GM19467 (cell line): ENCODE data around the gene DUSP18.
"Not testable (repeated sequence)": the region's sequence is repeated elsewhere in the genome, so short reads cannot be mapped to it uniquely, and the experiment has no call there.

Experiments
- ATAC-seq: cut with Tn5 transposase; IDR thresholded peaks from one replicate; pipeline ENCODE4 v1.9.1; 2021; ENCODE audit warnings: mild to moderate bottlenecking, moderate library complexity; ENCODE audit not compliant: unreplicated experiment

The DUSP18 gene

GRCh38 chr22:30667494-30668385 is at the start of gene DUSP18:
Gene DUSP18, minus strand, starts transcription at chr22:30667875. Its CDS starts 3,872 bp downstream, at chr22:30664003.
- ATAC-seq = peak; percentile 84

GRCh38 chr22:30714062-30714461 is 46.4 kb upstream of the DUSP18 start:
- ATAC-seq = no peak

GRCh38 chr22:30712094-30712493 is 44.4 kb upstream of the DUSP18 start:
- no peak for ATAC-seq

- ATAC-seq = not testable (repeated sequence)
Observed at GRCh38 chr22:30709980-30710379, 42.3 kb upstream of the DUSP18 start.

GRCh38 chr22:30705710-30706651 is 38.3 kb upstream of the DUSP18 start:
- no peak for ATAC-seq

- no peak for ATAC-seq
Observed at GRCh38 chr22:30704978-30705377, 37.3 kb upstream of the DUSP18 start.

GRCh38 chr22:30702856-30703255 is 35.2 kb upstream of the DUSP18 start:
- ATAC-seq = no peak

GRCh38 chr22:30701872-30702271 is 34.2 kb upstream of the DUSP18 start:
- ATAC-seq = no peak

- no peak for ATAC-seq
Observed at GRCh38 chr22:30697975-30698374, 30.3 kb upstream of the DUSP18 start.

- no peak for ATAC-seq
Observed at GRCh38 chr22:30695871-30696655, 28.4 kb upstream of the DUSP18 start.

GRCh38 chr22:30695351-30695851 is 27.7 kb upstream of the DUSP18 start:
- ATAC-seq = no peak

GRCh38 chr22:30694640-30695350 is 27.1 kb upstream of the DUSP18 start, which contains the start of gene OSBP2:
Gene OSBP2, plus strand, starts transcription at chr22:30694874. Its CDS starts 36 bp downstream, at chr22:30694910.
- no peak for ATAC-seq

GRCh38 chr22:30694171-30694639 is 26.5 kb upstream of the DUSP18 start:
- ATAC-seq = no peak

GRCh38 chr22:30691204-30691603 is 23.5 kb upstream of the DUSP18 start:
- ATAC-seq = no peak

- ATAC-seq = no peak
Observed at GRCh38 chr22:30689622-30690021, 21.9 kb upstream of the DUSP18 start.

GRCh38 chr22:30687358-30687757 is 19.7 kb upstream of the DUSP18 start:
- no peak for ATAC-seq

- no peak for ATAC-seq
Observed at GRCh38 chr22:30685178-30685577, 17.5 kb upstream of the DUSP18 start.

- no peak for ATAC-seq
Observed at GRCh38 chr22:30681831-30682230, 14.2 kb upstream of the DUSP18 start.

GRCh38 chr22:30680991-30681770 is 13.5 kb upstream of the DUSP18 start:
- ATAC-seq = no peak
